Uterus (tissue), 4 donors: ENCODE data around the gene VPS45. TPM values are rescaled to one million over a fixed set of nuclear protein-coding genes. Genes with fewer than 3 reads are reported as not detected.

Experiments
- DNase-seq, 2 donors: peaks; one replicate each; pipeline ENCODE4 v3.0.0-alpha.2; 2019 to 2020
- H3K27ac ChIP-seq, 2 donors: fragments of 200-600 bp; sonication (generic); 1 replicate in 1 of 2; 2 replicates in 1 of 2; pipeline ENCODE4 v1.5.1; 2016 to 2018
- H3K27me3 ChIP-seq, 2 donors: fragments of 200-600 bp; sonication (generic); one replicate each; pipeline ENCODE4 v1.5.1; 2018 to 2019; ENCODE audit warnings: control low read depth in 1 of 2
- H3K36me3 ChIP-seq, 2 donors: fragments of 200-600 bp; sonication (generic); one replicate each; pipeline ENCODE4 v1.5.1; 2019; ENCODE audit warnings: control low read depth in 1 of 2
- H3K4me1 ChIP-seq, 2 donors: fragments of 200-600 bp; sonication (generic); one replicate each; pipeline ENCODE4 v1.5.1; 2018 to 2019; ENCODE audit warnings: control low read depth in 1 of 2
- H3K4me3 ChIP-seq, 2 donors: fragments of 200-600 bp; sonication (generic); 1 replicate in 1 of 2; 2 replicates in 1 of 2; pipeline ENCODE4 v1.5.1; 2018 to 2019; ENCODE audit warnings: mild to moderate bottlenecking in 1 of 2
- H3K9me3 ChIP-seq, 2 donors: fragments of 200-600 bp; sonication (generic); one replicate each; pipeline ENCODE4 v1.5.1; 2019; ENCODE audit warnings: control low read depth in 1 of 2
- POLR2A ChIP-seq, 2 donors: fragments of 450-650 bp; IDR thresholded peaks; one replicate each; pipeline ENCODE4 v1.6.1; 2016; ENCODE audit warnings: antibody characterized with exemption in 2 of 2, mild to moderate bottlenecking in 1 of 2, moderate library complexity in 1 of 2
- intact Hi-C: fragments of 100-400 bp; cut with DNase I; formaldehyde crosslinking; loops from one replicate; pipeline ENCODE4 v1.15.1; 2023; ENCODE audit warnings: low total_unique reads
- total RNA-seq, 4 donors: library from RNA; depleted of rRNA in 3 of 4; stranded (reverse); fragments of >200 nt in 3 of 4; gene quantifications; one replicate each; pipeline versions ENCODE4 v1.1.0 to v1.2.4, GENCODE V29; 2014 to 2023
- TF ChIP-seq, protein P1 (sequence below), 4 experiments: fragments of 200-600 bp in 2 of 4; fragments of 450-650 bp in 2 of 4; sonication (generic) in 2 of 4; IDR thresholded peaks; one replicate each; pipeline ENCODE4 v1.5.1; 2016 to 2019; ENCODE audit warnings: antibody characterized with exemption in 4 of 4, mild to moderate bottlenecking in 2 of 4, moderate library complexity in 1 of 4
- donor health status: DM: yes; HTN: yes; CAD: no.

Gene VPS45
- total RNA-seq, 4 donors from 2014 or later = 28.4 to 86.3 (median 66.9) TPM

GRCh38 chr1:150087415-150087814 lies 19.8 kb downstream of the VPS45 start:
- DNase-seq = no peak
- Histone ChIP-seq H3K36me3 (no peaks in the 10 kb centered on the region), H3K4me3 (no peak overlapping the region), H3K4me1 (no peaks in the 10 kb centered on the region), H3K27ac (no peak overlapping the region), H3K9me3 (no peaks in the 10 kb centered on the region), H3K27me3 (no peaks in the 10 kb centered on the region)
- TF ChIP-seq, protein P1, sequence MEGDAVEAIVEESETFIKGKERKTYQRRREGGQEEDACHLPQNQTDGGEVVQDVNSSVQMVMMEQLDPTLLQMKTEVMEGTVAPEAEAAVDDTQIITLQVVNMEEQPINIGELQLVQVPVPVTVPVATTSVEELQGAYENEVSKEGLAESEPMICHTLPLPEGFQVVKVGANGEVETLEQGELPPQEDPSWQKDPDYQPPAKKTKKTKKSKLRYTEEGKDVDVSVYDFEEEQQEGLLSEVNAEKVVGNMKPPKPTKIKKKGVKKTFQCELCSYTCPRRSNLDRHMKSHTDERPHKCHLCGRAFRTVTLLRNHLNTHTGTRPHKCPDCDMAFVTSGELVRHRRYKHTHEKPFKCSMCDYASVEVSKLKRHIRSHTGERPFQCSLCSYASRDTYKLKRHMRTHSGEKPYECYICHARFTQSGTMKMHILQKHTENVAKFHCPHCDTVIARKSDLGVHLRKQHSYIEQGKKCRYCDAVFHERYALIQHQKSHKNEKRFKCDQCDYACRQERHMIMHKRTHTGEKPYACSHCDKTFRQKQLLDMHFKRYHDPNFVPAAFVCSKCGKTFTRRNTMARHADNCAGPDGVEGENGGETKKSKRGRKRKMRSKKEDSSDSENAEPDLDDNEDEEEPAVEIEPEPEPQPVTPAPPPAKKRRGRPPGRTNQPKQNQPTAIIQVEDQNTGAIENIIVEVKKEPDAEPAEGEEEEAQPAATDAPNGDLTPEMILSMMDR (IDR thresholded peaks at IDR 0.05) = no peak
- TF ChIP-seq POLR2A (IDR thresholded peaks at IDR 0.05) = no peak
- intact Hi-C loops = no loop called here

GRCh38 chr1:150089846-150090520 lies 22.4 kb downstream of the VPS45 start:
- Histone ChIP-seq H3K4me3 (no peak overlapping the region), H3K9me3 (no peaks in the 10 kb centered on the region), H3K4me1 (no peaks in the 10 kb centered on the region), H3K27ac (no peak overlapping the region), H3K36me3 (no peaks in the 10 kb centered on the region), H3K27me3 (no peaks in the 10 kb centered on the region)
- intact Hi-C loops = no loop called here
- TF ChIP-seq POLR2A (IDR thresholded peaks at IDR 0.05) = no peak
- TF ChIP-seq, protein P1 (IDR thresholded peaks at IDR 0.05) = no peak
- no peak for DNase-seq

DNA sequence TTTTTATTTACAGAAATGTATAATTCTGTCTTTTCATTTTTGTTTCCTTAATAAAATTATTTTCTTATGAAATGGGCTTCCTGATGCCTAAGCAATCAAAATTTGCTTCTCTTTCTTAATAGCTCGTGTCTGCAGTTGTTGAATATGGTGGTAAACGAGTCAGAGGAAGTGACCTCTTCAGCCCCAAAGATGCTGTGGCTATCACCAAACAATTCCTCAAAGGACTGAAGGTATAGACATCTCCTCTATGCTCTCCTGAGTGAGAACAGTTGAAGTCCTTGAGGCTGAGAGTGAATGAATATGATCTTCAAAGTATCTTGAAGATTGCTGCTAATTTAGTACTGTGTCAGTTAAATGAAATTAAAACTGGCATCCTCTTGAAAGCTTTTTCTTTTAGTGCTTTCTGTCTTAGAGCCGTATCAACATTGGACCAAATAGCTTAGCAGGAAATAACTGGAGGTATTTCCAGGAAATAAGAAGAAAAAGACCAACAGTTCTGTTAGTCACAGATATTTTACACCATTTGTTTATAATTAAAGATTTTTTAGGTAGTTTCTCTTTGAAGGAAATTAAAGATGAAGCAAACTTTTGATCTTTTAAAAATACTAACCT lies 24.7 kb downstream of the VPS45 start:
- H3K4me3 ChIP-seq = no peak overlapping the region
- TF ChIP-seq, protein P1 (IDR thresholded peaks at IDR 0.05) = no peak
- no peak for TF ChIP-seq POLR2A (IDR thresholded peaks at IDR 0.05)
- H3K27me3 ChIP-seq = no peaks in the 10 kb centered on the region
- H3K36me3 ChIP-seq = no peaks in the 10 kb centered on the region
- no peaks in the 10 kb centered on the region for H3K4me1 ChIP-seq
- no peak overlapping the region for H3K27ac ChIP-seq
- intact Hi-C loops = no loop called here
- DNase-seq = no peak
- H3K9me3 ChIP-seq = no peaks in the 10 kb centered on the region

DNA sequence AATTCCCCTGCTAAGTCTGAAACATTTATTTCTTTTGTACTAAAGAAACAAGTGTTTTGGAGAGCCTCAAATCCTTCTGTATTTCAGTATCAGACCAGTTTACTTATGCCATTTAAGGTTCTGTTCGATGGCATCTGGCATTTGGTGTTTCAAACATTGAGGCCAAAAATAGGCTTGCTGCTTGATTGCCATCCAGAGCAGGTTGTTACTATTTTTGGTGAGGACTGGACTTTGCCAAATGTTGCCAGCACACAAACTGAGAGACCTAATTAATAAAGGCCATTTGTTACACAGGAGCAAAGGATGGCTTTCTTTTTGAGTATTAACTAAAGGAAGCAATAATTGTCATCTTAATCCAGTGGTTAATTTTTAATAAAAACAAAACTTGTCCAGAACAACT lies 26.2 kb downstream of the VPS45 start:
- H3K4me1 ChIP-seq = no peaks in the 10 kb centered on the region
- no peak overlapping the region for H3K27ac ChIP-seq
- no peak overlapping the region for H3K4me3 ChIP-seq
- intact Hi-C loops = no loop called here
- no peaks in the 10 kb centered on the region for H3K36me3 ChIP-seq
- H3K27me3 ChIP-seq = no peaks in the 10 kb centered on the region
- TF ChIP-seq, protein P1 (IDR thresholded peaks at IDR 0.05) = no peak
- TF ChIP-seq POLR2A (IDR thresholded peaks at IDR 0.05) = no peak
- DNase-seq = no peak
- no peaks in the 10 kb centered on the region for H3K9me3 ChIP-seq

DNA sequence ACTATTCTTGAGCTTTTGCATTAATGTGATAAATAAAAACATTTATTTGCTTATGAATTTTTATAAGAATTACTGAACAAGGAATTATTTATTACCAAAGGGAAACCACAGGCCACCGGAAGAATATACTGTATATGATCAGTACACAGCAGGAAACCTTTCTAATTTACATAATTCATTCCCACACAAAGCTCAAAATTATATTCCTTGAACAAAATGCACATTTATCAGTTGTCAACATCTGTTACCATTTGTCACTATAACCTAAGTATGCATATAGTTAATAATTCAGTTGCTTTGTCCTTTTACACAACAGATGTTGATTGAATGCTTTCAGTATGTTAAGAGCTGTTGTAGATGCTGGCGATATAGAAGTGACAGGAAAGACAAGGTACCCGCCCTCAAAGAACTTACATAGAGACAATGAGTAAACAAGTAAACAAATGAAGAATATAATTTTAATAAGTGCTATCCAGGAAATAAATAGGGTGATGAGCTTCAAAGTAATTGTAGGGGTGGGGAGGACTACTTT lies 27.2 kb downstream of the VPS45 start:
- DNase-seq = no peak
- Histone ChIP-seq H3K27ac (no peak overlapping the region), H3K9me3 (no peaks in the 10 kb centered on the region), H3K27me3 (no peaks in the 10 kb centered on the region), H3K36me3 (no peaks in the 10 kb centered on the region), H3K4me1 (no peaks in the 10 kb centered on the region), H3K4me3 (no peak overlapping the region)
- TF ChIP-seq POLR2A (IDR thresholded peaks at IDR 0.05) = no peak
- TF ChIP-seq, protein P1 (IDR thresholded peaks at IDR 0.05) = no peak
- intact Hi-C loops = no loop called here
